ENCODE data around the gene DSN1. TPM values are rescaled to one million over a fixed set of nuclear protein-coding genes. Genes with fewer than 3 reads are reported as not detected.
"Not testable (repeated sequence)": the region's sequence is repeated elsewhere in the genome, so short reads cannot be mapped to it uniquely, and the experiment has no call there.

Gene DSN1
- polyA plus RNA-seq, 3 donors: 18.9 to 23.1 (median 19.5) TPM

GRCh38 chr20:36802326-36803222, 29.0 kb upstream of the DSN1 start:
- no peak for DNase-seq (ENCODE audit: extremely low read depth in 1 of 11, low read depth in 9 of 11, low spot score in 4 of 11)

- DNase-seq (ENCODE audit: extremely low read depth in 1 of 11, low read depth in 9 of 11, low spot score in 4 of 11): no peak
These were observed 26.8 kb upstream of the DSN1 start for GRCh38 chr20:36800410-36800809.

GRCh38 chr20:36799313-36799712, 25.8 kb upstream of the DSN1 start:
- DNase-seq (ENCODE audit: extremely low read depth in 1 of 11, low read depth in 9 of 11, low spot score in 4 of 11): not testable (repeated sequence)

- no peak for DNase-seq (ENCODE audit: extremely low read depth in 1 of 11, low read depth in 9 of 11, low spot score in 4 of 11)
These were observed 23.3 kb upstream of the DSN1 start for GRCh38 chr20:36796875-36797274.

- DNase-seq (ENCODE audit: extremely low read depth in 1 of 11, low read depth in 9 of 11, low spot score in 4 of 11): no peak
These were observed 22.6 kb upstream of the DSN1 start for GRCh38 chr20:36796117-36796516.

GRCh38 chr20:36795691-36796090, 22.1 kb upstream of the DSN1 start:
- no peak for DNase-seq (ENCODE audit: extremely low read depth in 1 of 11, low read depth in 9 of 11, low spot score in 4 of 11)

GRCh38 chr20:36794116-36794474, 20.5 kb upstream of the DSN1 start:
- no peak for DNase-seq (ENCODE audit: extremely low read depth in 1 of 11, low read depth in 9 of 11, low spot score in 4 of 11)

GRCh38 chr20:36793294-36794115, 19.9 kb upstream of the DSN1 start:
- DNase-seq (ENCODE audit: extremely low read depth in 1 of 11, low read depth in 9 of 11, low spot score in 4 of 11): no peak

- peak in 10 of 11 donors; percentile 35 to 86 (median 62) for DNase-seq (ENCODE audit: extremely low read depth in 1 of 11, low read depth in 9 of 11, low spot score in 4 of 11)
These were observed 18.9 kb upstream of the DSN1 start for GRCh38 chr20:36792422-36792821.

GRCh38 chr20:36791862-36792261, 18.3 kb upstream of the DSN1 start:
- DNase-seq (ENCODE audit: extremely low read depth in 1 of 11, low read depth in 9 of 11, low spot score in 4 of 11): no peak

- no peak for DNase-seq (ENCODE audit: extremely low read depth in 1 of 11, low read depth in 9 of 11, low spot score in 4 of 11)
These were observed 13.1 kb upstream of the DSN1 start for GRCh38 chr20:36786663-36787062.

GRCh38 chr20:36786246-36786645, 12.7 kb upstream of the DSN1 start:
- DNase-seq (ENCODE audit: extremely low read depth in 1 of 11, low read depth in 9 of 11, low spot score in 4 of 11): no peak

GRCh38 chr20:36785308-36785707, 11.7 kb upstream of the DSN1 start:
- DNase-seq (ENCODE audit: extremely low read depth in 1 of 11, low read depth in 9 of 11, low spot score in 4 of 11): no peak

GRCh38 chr20:36784900-36785299, 11.3 kb upstream of the DSN1 start:
- DNase-seq (ENCODE audit: extremely low read depth in 1 of 11, low read depth in 9 of 11, low spot score in 4 of 11): no peak

GRCh38 chr20:36784116-36784515, 10.6 kb upstream of the DSN1 start:
- DNase-seq (ENCODE audit: extremely low read depth in 1 of 11, low read depth in 9 of 11, low spot score in 4 of 11): no peak

- DNase-seq (ENCODE audit: extremely low read depth in 1 of 11, low read depth in 9 of 11, low spot score in 4 of 11): no peak
These were observed 6.1 kb upstream of the DSN1 start for GRCh38 chr20:36779656-36780025.

GRCh38 chr20:36778831-36779655, 5.5 kb upstream of the DSN1 start:
- DNase-seq (ENCODE audit: extremely low read depth in 1 of 11, low read depth in 9 of 11, low spot score in 4 of 11): no peak

- no peak for DNase-seq (ENCODE audit: extremely low read depth in 1 of 11, low read depth in 9 of 11, low spot score in 4 of 11)
These were observed 4.0 kb upstream of the DSN1 start for GRCh38 chr20:36777576-36777975.

GRCh38 chr20:36777167-36777566, 3.6 kb upstream of the DSN1 start:
- no peak for DNase-seq (ENCODE audit: extremely low read depth in 1 of 11, low read depth in 9 of 11, low spot score in 4 of 11)
